ENCODE measurements around the gene EFS. TPM values are rescaled to one million over a fixed set of nuclear protein-coding genes. Genes with fewer than 3 reads are reported as not detected.

Gene EFS
- polyA plus RNA-seq, 3 donors: not detected

- Histone ChIP-seq H3K27me3 (ENCODE audit: control insufficient read depth in 2 of 2, insufficient read depth in 2 of 2, low read length in 2 of 2) (no peaks in the 10 kb centered on the region), H3K9ac (ENCODE audit: insufficient read depth, low read length, poor library complexity, severe bottlenecking) (no peak overlapping the region), H4K20me1 (ENCODE audit: insufficient read depth, low read length) (no peaks in the 10 kb centered on the region), H3K79me2 (ENCODE audit: insufficient read depth, low read length) (no peaks in the 10 kb centered on the region), H3K4me2 (replicated peaks; ENCODE audit: extremely low read depth, low read length, poor library complexity, severe bottlenecking) (no peak overlapping the region), H3K9me3 (replicated peaks in 1 of 2; ENCODE audit: control insufficient read depth in 1 of 2, insufficient read depth in 1 of 2, low read length in 2 of 2) (peaks cover 3 to 6% of the 10 kb centered on the region in 2 donors), H3K27ac (ENCODE audit: low read depth in 1 of 2, low read length in 2 of 2) (no peak overlapping the region), H3K4me3 (replicated peaks in 1 of 3; ENCODE audit: low read depth in 2 of 3, low read length in 3 of 3) (no peak overlapping the region), H3K36me3 (replicated peaks in 1 of 2; ENCODE audit: control insufficient read depth in 1 of 2, insufficient read depth in 2 of 2, low read length in 2 of 2) (no peaks in the 10 kb centered on the region), H2AFZ (ENCODE audit: insufficient read depth, low read depth, low read length, poor library complexity, severe bottlenecking) (no peak overlapping the region), H3K4me1 (ENCODE audit: control insufficient read depth in 1 of 2, insufficient read depth in 2 of 2, low read length in 2 of 2) (no peaks in the 10 kb centered on the region)
- Mint-ChIP-seq H3K9me3 (peaks cover 3 to 10% (median 7%) of the 10 kb centered on the region in 7 donors), H3K27me3 (ENCODE audit: low read depth in 3 of 3) (peaks cover 1 to 13% (median 11%) of the 10 kb centered on the region in 3 donors), H3K27ac (no peak overlapping the region), H3K4me1 (no peaks in the 10 kb centered on the region), H3K4me3 (no peak overlapping the region), H3K36me3 (no peaks in the 10 kb centered on the region)
- TF ChIP-seq CTCF (IDR thresholded peaks at IDR 0.05): no peak
- 75% methylated on average over 2 of the region's 3 CpGs for WGBS (ENCODE audit: insufficient coverage)
- no peak for DNase-seq
- intact Hi-C loops (cut with micrococcal nuclease): no loop called here
Observed at GRCh38 chr14:23344481-23344880, 20.5 kb downstream of the EFS start.

- H3K27ac Mint-ChIP-seq: no peak overlapping the region
- no peaks in the 10 kb centered on the region for H3K79me2 ChIP-seq (ENCODE audit: insufficient read depth, low read length)
- no CpG with 5 or more reads among the region's 1 CpG for WGBS (ENCODE audit: insufficient coverage)
- H3K4me3 ChIP-seq (replicated peaks in 1 of 3; ENCODE audit: low read depth in 2 of 3, low read length in 3 of 3): no peak overlapping the region
- DNase-seq: no peak
- H3K4me2 ChIP-seq (replicated peaks; ENCODE audit: extremely low read depth, low read length, poor library complexity, severe bottlenecking): no peak overlapping the region
- H3K9me3 Mint-ChIP-seq: peaks cover 5 to 16% (median 9%) of the 10 kb centered on the region in 7 donors
- H3K4me3 Mint-ChIP-seq: no peak overlapping the region
- no peaks in the 10 kb centered on the region for H3K4me1 ChIP-seq (ENCODE audit: control insufficient read depth in 1 of 2, insufficient read depth in 2 of 2, low read length in 2 of 2)
- no peaks in the 10 kb centered on the region for H3K36me3 Mint-ChIP-seq
- no peaks in the 10 kb centered on the region for H3K4me1 Mint-ChIP-seq
- H3K36me3 ChIP-seq (replicated peaks in 1 of 2; ENCODE audit: control insufficient read depth in 1 of 2, insufficient read depth in 2 of 2, low read length in 2 of 2): no peaks in the 10 kb centered on the region
- no peak overlapping the region for H2AFZ ChIP-seq (ENCODE audit: insufficient read depth, low read depth, low read length, poor library complexity, severe bottlenecking)
- intact Hi-C loops (cut with micrococcal nuclease): loop anchor here in 1 of 2 donors (10.0 kb wide), 1 partner anchor 75 kb away; no protein-coding TSS in a partner anchor
- H3K27me3 ChIP-seq (ENCODE audit: control insufficient read depth in 2 of 2, insufficient read depth in 2 of 2, low read length in 2 of 2): no peaks in the 10 kb centered on the region
- H3K9ac ChIP-seq (ENCODE audit: insufficient read depth, low read length, poor library complexity, severe bottlenecking): no peak overlapping the region
- peaks cover 4 to 14% (median 13%) of the 10 kb centered on the region in 3 donors for H3K27me3 Mint-ChIP-seq (ENCODE audit: low read depth in 3 of 3)
- peaks cover 3 to 8% of the 10 kb centered on the region in 2 donors for H3K9me3 ChIP-seq (replicated peaks in 1 of 2; ENCODE audit: control insufficient read depth in 1 of 2, insufficient read depth in 1 of 2, low read length in 2 of 2)
- H4K20me1 ChIP-seq (ENCODE audit: insufficient read depth, low read length): no peaks in the 10 kb centered on the region
- TF ChIP-seq CTCF (IDR thresholded peaks at IDR 0.05): no peak
- no peak overlapping the region for H3K27ac ChIP-seq (ENCODE audit: low read depth in 1 of 2, low read length in 2 of 2)
Observed at GRCh38 chr14:23339506-23340268, 25.3 kb downstream of the EFS start.

Data from CD14-positive monocyte (primary cell).